Transverse colon (tissue), 3 donors: ENCODE data around the gene NXPH1.

Source experiments
- CTCF ChIP-seq, 5 experiments: fragments of 200-600 bp in 3 of 5; fragments of 450-650 bp in 2 of 5; sonication (generic) in 3 of 5; IDR thresholded peaks; 1 replicate in 2 of 5; 2 replicates in 3 of 5; pipeline ENCODE4 v1.5.1; 2016 to 2017; ENCODE audit warnings: antibody characterized with exemption in 5 of 5, inconsistent platforms in 3 of 5, mild to moderate bottlenecking in 2 of 5, moderate library complexity in 1 of 5
- EP300 ChIP-seq: sonication (generic); formaldehyde crosslinking; IDR thresholded peaks from one replicate; pipeline ENCODE4 v1.6.1; 2017; ENCODE audit warnings: antibody characterized with exemption, low read depth
- POLR2A ChIP-seq: fragments of 450-650 bp; IDR thresholded peaks from one replicate; pipeline ENCODE4 v1.6.1; 2016; ENCODE audit warnings: antibody characterized with exemption, mild to moderate bottlenecking, moderate library complexity

- TF ChIP-seq EP300: no peak
- no peak for TF ChIP-seq CTCF (IDR thresholded peaks at IDR 0.05)
- TF ChIP-seq POLR2A: no peak
These were observed 148.4 kb downstream of the NXPH1 start for GRCh38 chr7:8581842-8582241.
